GM21717 (cell line): Measurements from ENCODE around the gene RHEBL1.

Experiments used
- ATAC-seq: cut with Tn5 transposase; IDR thresholded peaks from one replicate; pipeline ENCODE4 v1.9.1; 2021; ENCODE audit warnings: mild to moderate bottlenecking, moderate library complexity; ENCODE audit not compliant: unreplicated experiment

The RHEBL1 gene, protein sequence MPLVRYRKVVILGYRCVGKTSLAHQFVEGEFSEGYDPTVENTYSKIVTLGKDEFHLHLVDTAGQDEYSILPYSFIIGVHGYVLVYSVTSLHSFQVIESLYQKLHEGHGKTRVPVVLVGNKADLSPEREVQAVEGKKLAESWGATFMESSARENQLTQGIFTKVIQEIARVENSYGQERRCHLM

DNA sequence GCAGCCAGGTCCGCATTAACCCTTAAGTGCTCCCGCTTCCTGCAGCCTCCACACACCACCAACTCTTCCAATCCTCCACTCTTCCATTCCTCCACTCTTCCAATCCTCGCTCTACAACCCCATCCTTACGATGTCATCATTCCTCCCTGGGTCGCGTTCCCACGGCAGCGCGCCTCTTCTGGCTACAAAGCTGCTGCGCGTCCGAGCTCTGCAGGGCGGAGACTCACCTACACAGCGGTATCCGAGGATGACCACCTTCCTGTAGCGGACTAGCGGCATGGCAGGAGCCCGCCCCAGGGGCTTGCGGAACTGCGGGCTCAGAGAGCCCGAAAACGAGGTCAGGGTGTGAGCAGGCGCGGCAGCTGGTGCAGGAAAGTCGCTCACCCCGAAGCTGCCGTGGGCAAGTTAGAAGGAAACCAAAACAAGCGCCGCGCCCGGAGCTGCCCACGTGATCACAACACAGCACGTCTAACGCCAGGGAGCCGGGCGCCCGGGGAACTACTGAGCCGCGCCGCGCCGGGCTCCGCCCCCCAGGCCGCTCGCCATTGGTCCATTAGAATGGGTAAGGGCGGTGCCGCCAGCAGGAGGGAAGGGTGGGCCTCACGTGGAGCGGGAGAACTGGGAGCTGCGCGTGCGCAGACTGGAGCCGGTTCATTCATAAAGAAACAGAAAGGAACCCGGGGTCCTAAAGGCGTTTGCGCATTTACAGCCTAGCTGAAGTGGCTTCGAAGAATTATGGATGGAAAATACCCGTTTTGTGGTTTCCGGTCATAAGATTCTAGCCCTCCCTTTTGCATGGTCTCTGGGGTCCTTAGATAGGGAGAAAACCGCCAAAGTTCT is at the start of gene RHEBL1:
TSS of gene RHEBL1 (minus strand) at position 473 of the 840 bp plus-strand sequence. CDS start at position 279, 194 bp downstream.
- ATAC-seq: peak; percentile 93

DNA sequence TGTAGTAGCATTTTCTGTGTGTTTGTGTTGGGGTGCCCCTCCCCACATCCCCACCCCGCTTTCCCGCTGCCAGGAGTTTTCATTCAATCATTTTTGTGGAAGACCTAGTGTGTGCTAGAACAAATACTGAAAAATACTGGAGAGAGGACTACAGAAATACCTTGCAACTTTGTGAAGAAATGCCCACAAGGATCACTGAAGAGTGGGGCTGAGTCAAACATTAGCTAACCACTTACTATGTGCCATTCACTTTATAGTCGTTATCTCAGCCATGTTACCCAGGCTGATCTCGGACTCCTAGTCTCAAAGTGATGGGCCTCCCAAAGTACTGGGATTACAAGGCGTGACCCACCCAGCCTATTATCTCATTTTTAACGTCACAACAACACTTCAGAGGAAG is 41.4 kb upstream of the RHEBL1 start:
- no peak for ATAC-seq

GRCh38 chr12:49110464-49111155 is 40.8 kb upstream of the RHEBL1 start, which contains the start of gene LMBR1L:
LMBR1L (minus strand) TSS chr12:49110847; CDS start chr12:49110555, 292 bp downstream.
- ATAC-seq: peak; percentile 98

DNA sequence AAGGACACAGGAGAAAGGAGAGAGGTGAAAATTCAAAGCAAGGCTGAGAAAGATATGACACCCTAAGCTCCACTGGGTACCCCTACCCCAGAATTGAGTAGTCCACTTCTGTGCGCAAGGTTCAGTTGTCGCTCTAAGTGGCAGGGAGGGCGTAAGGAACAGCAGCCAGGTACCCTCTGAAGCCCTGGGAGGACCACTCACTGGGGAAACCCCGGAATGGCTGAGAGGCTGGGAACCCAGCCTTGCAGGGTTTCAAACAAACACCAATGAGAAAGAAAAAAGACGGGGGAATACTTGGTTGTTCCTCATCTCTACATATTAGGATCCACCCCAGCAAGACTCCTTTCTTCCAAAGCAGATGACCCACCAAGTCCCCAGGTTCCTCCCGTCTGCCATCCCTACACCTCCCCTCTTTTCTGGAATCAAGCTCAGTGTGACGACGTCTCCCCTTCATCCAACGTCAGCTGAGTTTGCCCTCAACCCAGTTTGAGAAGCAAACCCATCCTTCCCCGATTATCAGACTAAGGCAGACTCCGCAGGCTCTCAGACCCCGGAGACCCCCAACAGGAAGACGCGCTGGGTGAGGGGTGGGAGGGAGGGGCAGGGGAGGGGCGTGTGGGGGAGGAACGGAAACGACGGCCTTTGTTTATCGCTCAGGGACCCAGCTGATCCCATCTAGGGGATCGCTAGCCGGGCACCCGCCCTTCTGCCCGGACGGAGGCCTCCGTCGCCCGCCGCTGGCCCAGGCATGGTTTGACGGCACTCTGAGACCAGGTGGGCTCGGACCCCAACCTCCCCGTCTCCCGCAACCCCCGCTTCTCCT is 40.1 kb upstream of the RHEBL1 start:
- ATAC-seq: no peak

GRCh38 chr12:49108958-49109404 is 39.2 kb upstream of the RHEBL1 start:
- ATAC-seq: no peak

GRCh38 chr12:49105504-49106084 is 35.8 kb upstream of the RHEBL1 start:
- ATAC-seq: no peak

- no peak for ATAC-seq
These were observed 35.0 kb upstream of the RHEBL1 start for GRCh38 chr12:49104822-49105221.

DNA sequence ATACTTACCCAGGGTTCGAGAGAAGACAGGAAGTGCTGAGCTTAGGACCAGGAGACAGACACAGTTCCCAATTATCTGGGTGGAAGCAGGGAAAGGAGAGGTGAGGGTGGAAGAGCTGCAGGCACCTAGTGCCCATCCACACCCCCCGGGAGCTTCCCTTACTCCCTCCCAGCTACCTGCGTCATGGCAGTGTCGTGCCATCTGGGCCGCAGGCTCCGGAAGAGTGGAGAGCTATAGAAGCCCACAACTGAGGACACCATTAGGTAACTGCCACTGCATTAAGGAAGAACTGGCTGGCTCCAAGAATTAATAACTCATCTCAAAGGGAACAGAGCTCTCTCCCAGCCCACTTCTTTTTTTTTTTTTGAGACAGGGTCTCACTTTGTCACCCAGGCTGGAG is 30.6 kb upstream of the RHEBL1 start:
- ATAC-seq: no peak

DNA sequence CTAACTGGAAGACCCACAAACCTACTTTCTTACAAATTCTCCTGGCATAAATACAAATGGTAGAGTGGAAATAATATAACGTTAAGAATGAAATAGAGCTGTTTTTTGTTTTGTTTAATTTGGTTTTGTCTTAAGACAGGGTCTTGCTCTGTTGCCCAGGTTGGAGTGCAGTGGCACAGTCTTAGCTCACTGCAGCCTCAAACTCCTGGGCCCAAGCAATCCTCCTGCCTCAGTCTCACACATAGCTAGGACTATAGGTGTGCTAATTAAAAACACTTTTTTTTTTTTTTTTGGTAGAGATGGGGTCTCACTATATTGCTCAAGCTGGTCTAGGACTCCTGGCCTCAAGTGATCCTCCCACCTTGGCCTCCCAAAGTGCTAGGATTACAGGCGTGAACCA is 28.9 kb upstream of the RHEBL1 start:
- ATAC-seq: no peak

GRCh38 chr12:49098035-49098451 is 28.3 kb upstream of the RHEBL1 start:
- ATAC-seq: no peak

GRCh38 chr12:49097381-49097780 is 27.6 kb upstream of the RHEBL1 start:
- ATAC-seq: no peak

GRCh38 chr12:49094975-49095365 is 25.2 kb upstream of the RHEBL1 start:
- ATAC-seq: no peak

GRCh38 chr12:49094160-49094974 is 24.6 kb upstream of the RHEBL1 start, which contains the start of gene DHH:
DHH (minus strand) TSS chr12:49094801; CDS start chr12:49094512, 289 bp downstream.
- ATAC-seq: no peak

DNA sequence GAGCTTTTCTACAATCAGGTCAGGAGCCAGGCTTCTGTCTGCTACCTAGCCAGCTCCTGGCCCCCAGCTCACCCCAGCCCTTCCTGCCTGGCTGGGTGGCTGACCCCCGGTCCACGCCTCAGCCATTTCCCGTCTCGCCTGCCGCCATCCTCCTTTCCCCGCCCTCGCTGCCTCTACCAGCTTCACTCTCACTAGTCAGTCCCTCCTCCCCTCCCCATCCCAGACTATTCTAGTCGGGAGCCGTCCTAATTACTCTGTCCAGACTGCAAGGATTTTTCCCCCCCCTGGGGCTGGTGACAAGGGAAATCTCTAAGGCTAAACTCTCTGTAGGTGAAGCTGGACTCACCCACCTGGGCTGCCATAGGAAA is 24.0 kb upstream of the RHEBL1 start:
- ATAC-seq: no peak

GRCh38 chr12:49092816-49093406 is 23.1 kb upstream of the RHEBL1 start:
- ATAC-seq: no peak

- ATAC-seq: no peak
These were observed 22.5 kb upstream of the RHEBL1 start for GRCh38 chr12:49092086-49092815.

GRCh38 chr12:49091836-49092085 is 22.0 kb upstream of the RHEBL1 start:
- ATAC-seq: no peak

DNA sequence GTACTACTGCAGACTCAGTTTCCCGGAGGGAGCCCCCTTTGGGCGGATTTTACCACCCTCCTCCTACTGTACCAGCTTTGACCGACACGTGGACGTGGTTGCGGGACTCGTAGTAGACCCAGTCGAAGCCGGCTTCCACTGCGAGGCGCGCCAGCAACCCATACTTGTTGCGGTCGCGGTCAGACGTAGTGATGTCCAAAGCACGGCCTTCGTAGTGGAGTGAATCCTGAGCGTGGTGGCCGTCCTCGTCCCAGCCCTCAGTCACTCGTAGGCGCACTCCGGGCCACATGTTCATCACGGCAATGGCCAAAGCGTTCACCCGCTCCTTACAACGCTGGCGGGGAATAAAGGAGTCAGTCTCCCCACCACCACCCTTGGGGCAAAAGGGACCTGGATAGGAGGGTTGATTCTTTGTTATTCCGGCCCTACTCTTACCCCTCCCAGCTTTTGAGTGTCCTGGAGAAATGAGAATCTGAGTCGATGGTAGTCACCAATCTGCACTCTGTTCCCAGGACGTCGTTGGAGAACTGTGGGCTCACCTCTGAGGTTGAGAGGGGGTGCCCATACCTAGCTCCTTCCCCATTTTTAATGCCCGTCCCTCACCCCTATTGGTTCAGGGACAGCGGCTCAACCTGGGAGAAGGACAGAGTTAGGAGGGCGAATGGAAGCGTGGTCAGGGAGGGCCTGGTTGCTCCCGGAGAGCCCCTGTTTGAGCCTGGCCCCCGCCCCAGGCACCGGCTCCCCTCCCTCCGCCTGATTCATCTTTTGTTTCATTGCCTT is 21.5 kb upstream of the RHEBL1 start:
- no peak for ATAC-seq
